Activated T-cell treated with anti-CD3 and anti-CD28 coated beads, Interleukin-2, amount 50 U/mL, for 1 hour (primary cell): ENCODE data around the gene C3.

Experiments
- DNase-seq: peaks from one replicate; pipeline ENCODE4 v3.0.0-alpha.2; 2020

Gene C3

GRCh38 chr19:6730153-6730804 is 9.8 kb upstream of the C3 start:
- no peak for DNase-seq

- DNase-seq: no peak
These were observed 9.2 kb upstream of the C3 start for GRCh38 chr19:6729573-6730152.

GRCh38 chr19:6728346-6728745 is 7.9 kb upstream of the C3 start:
- DNase-seq: no peak

- no peak for DNase-seq
These were observed 5.2 kb upstream of the C3 start for GRCh38 chr19:6725513-6726231.

GRCh38 chr19:6724631-6725492 is 4.4 kb upstream of the C3 start:
- DNase-seq: no peak

- no peak for DNase-seq
These were observed 3.3 kb upstream of the C3 start for GRCh38 chr19:6723738-6724137.

GRCh38 chr19:6723108-6723618 is 2.7 kb upstream of the C3 start:
- no peak for DNase-seq

GRCh38 chr19:6721773-6722172 is 1.3 kb upstream of the C3 start:
- no peak for DNase-seq

GRCh38 chr19:6721138-6721474 is 656 bp upstream of the C3 start:
- DNase-seq: no peak

- no peak for DNase-seq
These were observed 470 bp downstream of the C3 start for GRCh38 chr19:6719992-6720368.

GRCh38 chr19:6719540-6719861 is 949 bp downstream of the C3 start:
- no peak for DNase-seq

GRCh38 chr19:6718741-6719539 is 1.5 kb downstream of the C3 start:
- no peak for DNase-seq

GRCh38 chr19:6718111-6718740 is 2.2 kb downstream of the C3 start:
- no peak for DNase-seq

GRCh38 chr19:6717441-6717971 is 2.9 kb downstream of the C3 start:
- no peak for DNase-seq

GRCh38 chr19:6717036-6717435 is 3.4 kb downstream of the C3 start:
- DNase-seq: no peak

GRCh38 chr19:6716610-6716970 is 3.9 kb downstream of the C3 start:
- DNase-seq: no peak

- DNase-seq: no peak
These were observed 5.5 kb downstream of the C3 start for GRCh38 chr19:6714749-6715555.

- no peak for DNase-seq
These were observed 6.4 kb downstream of the C3 start for GRCh38 chr19:6713773-6714692.

GRCh38 chr19:6712692-6713670 is 7.5 kb downstream of the C3 start:
- DNase-seq: no peak
